Kidney epithelial cell (primary cell): ENCODE measurements around the gene L3MBTL4. TPM values are rescaled to one million over a fixed set of nuclear protein-coding genes. Genes with fewer than 3 reads are reported as not detected.

ENCODE experiments used
- DNase-seq: peaks from one replicate; pipeline ENCODE4 v3.0.0-alpha.2; 2010; ENCODE audit warnings: low read depth
- H3K27me3 ChIP-seq: 2 replicates; pipeline ENCODE4 v1.6.0; 2011; ENCODE audit warnings: low read length; ENCODE audit not compliant: control insufficient read depth, insufficient read depth
- H3K36me3 ChIP-seq: 2 replicates; pipeline ENCODE4 v1.5.1; 2011; ENCODE audit warnings: low read length; ENCODE audit not compliant: control insufficient read depth, insufficient read depth
- H3K4me3 ChIP-seq: 2 replicates; pipeline ENCODE4 v1.5.1; 2011; ENCODE audit warnings: low read depth, mild to moderate bottlenecking, control low read depth, low read length
- CTCF ChIP-seq: IDR thresholded peaks from 2 replicates; pipeline ENCODE4 v1.5.1; 2011; ENCODE audit warnings: mild to moderate bottlenecking, moderate library complexity, low read length, control low read depth, inconsistent platforms; ENCODE audit not compliant: insufficient read depth, poor library complexity, severe bottlenecking
- total RNA-seq: library from RNA; depleted of rRNA; stranded (reverse); fragments of >200 nt; gene quantifications from 2 replicates; pipeline ENCODE4 v1.2.3, GENCODE V29; 2015

The L3MBTL4 gene
- total RNA-seq, 1 donor from 2014 or later = 9.8 TPM

- no peak overlapping the region for H3K4me3 ChIP-seq
- no peaks in the 10 kb centered on the region for H3K27me3 ChIP-seq
- DNase-seq = no peak
- no peak for TF ChIP-seq CTCF
- no peaks in the 10 kb centered on the region for H3K36me3 ChIP-seq
These were observed 444.7 kb downstream of the L3MBTL4 start for GRCh38 chr18:5969989-5970403.

- no peak overlapping the region for H3K4me3 ChIP-seq
- no peaks in the 10 kb centered on the region for H3K27me3 ChIP-seq
- DNase-seq = no peak
- no peak for TF ChIP-seq CTCF
- no peaks in the 10 kb centered on the region for H3K36me3 ChIP-seq
These were observed 445.2 kb downstream of the L3MBTL4 start for GRCh38 chr18:5969355-5969988.

- Histone ChIP-seq H3K27me3 (no peaks in the 10 kb centered on the region), H3K36me3 (no peaks in the 10 kb centered on the region), H3K4me3 (no peak overlapping the region)
- no peak for TF ChIP-seq CTCF
- no peak for DNase-seq
These were observed 447.0 kb downstream of the L3MBTL4 start for GRCh38 chr18:5967666-5968065.

GRCh38 chr18:5967007-5967406 lies 447.7 kb downstream of the L3MBTL4 start:
- Histone ChIP-seq H3K27me3 (no peaks in the 10 kb centered on the region), H3K36me3 (no peaks in the 10 kb centered on the region), H3K4me3 (no peak overlapping the region)
- no peak for DNase-seq
- no peak for TF ChIP-seq CTCF

GRCh38 chr18:5966514-5966913 lies 448.2 kb downstream of the L3MBTL4 start:
- Histone ChIP-seq H3K36me3 (no peaks in the 10 kb centered on the region), H3K27me3 (no peaks in the 10 kb centered on the region), H3K4me3 (no peak overlapping the region)
- no peak for TF ChIP-seq CTCF
- DNase-seq = no peak

GRCh38 chr18:5964996-5965395 lies 449.7 kb downstream of the L3MBTL4 start:
- no peak overlapping the region for H3K4me3 ChIP-seq
- no peaks in the 10 kb centered on the region for H3K27me3 ChIP-seq
- no peaks in the 10 kb centered on the region for H3K36me3 ChIP-seq
- no peak for DNase-seq
- no peak for TF ChIP-seq CTCF
